Smooth muscle cell of trachea (primary cell): ENCODE data around the gene ZNF77. TPM values are rescaled to one million over a fixed set of nuclear protein-coding genes. Genes with fewer than 3 reads are reported as not detected.

Experiments used
- total RNA-seq: library from RNA; depleted of rRNA; stranded (reverse); fragments of >200 nt; gene quantifications from 2 replicates; pipeline ENCODE4 v1.2.1, GENCODE V29; 2014

The ZNF77 gene
- total RNA-seq = 4.0 and 6.5 TPM in 2 replicates

GRCh38 chr19:2944775-2945574 is at the start of gene ZNF77:
Gene ZNF77 (minus strand): TSS chr19:2944971. CDS start chr19:2944840, 131 bp downstream.

GRCh38 chr19:2977001-2977745 is 32.4 kb upstream of the ZNF77 start, which contains the start of gene TLE6:
Gene TLE6 (plus strand): TSS chr19:2977564. CDS start chr19:2978234, 670 bp downstream.

GRCh38 chr19:2900296-2901252 is 44.2 kb downstream of the ZNF77 start, which contains the start of gene ZNF57:
Gene ZNF57 (plus strand): TSS chr19:2900928. CDS start chr19:2901046, 118 bp downstream.

Other genes starting within 250 kb of the ZNF77 start
- gene GNG7, start 242.3 kb downstream of the ZNF77 start, total RNA-seq = 0.15 and 0.99 TPM in 2 replicates
- 6.4 and 12.4 TPM in 2 replicates for gene DIRAS1, start 223.6 kb downstream of the ZNF77 start, total RNA-seq
- gene SLC39A3, start 205.0 kb downstream of the ZNF77 start, total RNA-seq = 30.7 and 37.5 TPM in 2 replicates
- gene SGTA, start 161.7 kb downstream of the ZNF77 start, total RNA-seq = 37.7 and 52.3 TPM in 2 replicates
- gene THOP1, start 159.5 kb downstream of the ZNF77 start, total RNA-seq = 63.5 and 99.0 TPM in 2 replicates
- gene ZNF554, start 125.1 kb downstream of the ZNF77 start, total RNA-seq = 5.8 and 6.1 TPM in 2 replicates
- 6.0 and 8.7 TPM in 2 replicates for gene ZNF555, start 103.5 kb downstream of the ZNF77 start, total RNA-seq
- not detected in 2 replicates for gene ZNF556, start 77.6 kb downstream of the ZNF77 start, total RNA-seq
- gene ZNF57, start 44.0 kb downstream of the ZNF77 start, total RNA-seq = 4.1 and 4.4 TPM in 2 replicates
- gene TLE6, start 32.6 kb upstream of the ZNF77 start, total RNA-seq = 0.87 and 1.5 TPM in 2 replicates
- 1.2 and 3.6 TPM in 2 replicates for gene TLE2, start 84.3 kb upstream of the ZNF77 start, total RNA-seq
- gene TLE5, start 117.5 kb upstream of the ZNF77 start, total RNA-seq = 105 and 180 TPM in 2 replicates
- 48.0 and 73.6 TPM in 2 replicates for gene GNA11, start 149.4 kb upstream of the ZNF77 start, total RNA-seq
- under 0.01 and 0.17 TPM in 2 replicates for gene GNA15, start 191.1 kb upstream of the ZNF77 start, total RNA-seq
- gene S1PR4, start 233.8 kb upstream of the ZNF77 start, total RNA-seq = under 0.01 TPM in 1 of 2 replicates, not detected in the other
- 50.0 and 55.0 TPM in 2 replicates for gene NCLN, start 241.0 kb upstream of the ZNF77 start, total RNA-seq